ENCODE results near the gene BMERB1. TPM values are rescaled to one million over a fixed set of nuclear protein-coding genes. Genes with fewer than 3 reads are reported as not detected.

BMERB1 gene
- total and polyA plus RNA-seq, 7 experiments from 2014 or later: 0.51 to 8.2 (median 2.3) TPM

- POLR2A ChIA-PET: no interaction called here
- CTCF ChIA-PET: no interaction called here
- H3K9me3 ChIP-seq (ENCODE audit: control insufficient read depth in 2 of 3, low read length in 3 of 3): no peaks in the 10 kb centered on the region
- H3K27ac ChIP-seq (ENCODE audit: low read depth, low read length): no peak overlapping the region
- H3K36me3 Mint-ChIP-seq: no peaks in the 10 kb centered on the region
- no peaks in the 10 kb centered on the region for H3K27me3 ChIP-seq (ENCODE audit: control insufficient read depth in 2 of 2, insufficient read depth in 2 of 2, low read length in 2 of 2)
- H3K4me1 ChIP-seq (ENCODE audit: control insufficient read depth in 2 of 2, insufficient read depth in 2 of 2, low read length in 2 of 2): no peaks in the 10 kb centered on the region
- no peak overlapping the region for H3K27ac Mint-ChIP-seq
- H3K4me1 Mint-ChIP-seq: peaks cover 0 to 16% (median 0%) of the 10 kb centered on the region in 7 donors
- no peak overlapping the region for H3K4me3 ChIP-seq (ENCODE audit: low read length)
- peaks cover 0 to 3% (median 0%) of the 10 kb centered on the region in 11 donors for H3K9me3 Mint-ChIP-seq
- no peak for ATAC-seq
- H3K4me3 Mint-ChIP-seq: no peak overlapping the region
- H3K36me3 ChIP-seq (ENCODE audit: control insufficient read depth in 2 of 3, insufficient read depth in 3 of 3, low read length in 3 of 3): no peaks in the 10 kb centered on the region
- H3K27me3 Mint-ChIP-seq: no peaks in the 10 kb centered on the region
- intact Hi-C loops (cut with micrococcal nuclease): no loop called here
- DNase-seq: no peak
These were observed 59.8 kb downstream of the BMERB1 start for GRCh38 chr16:15494236-15494635.

DNA sequence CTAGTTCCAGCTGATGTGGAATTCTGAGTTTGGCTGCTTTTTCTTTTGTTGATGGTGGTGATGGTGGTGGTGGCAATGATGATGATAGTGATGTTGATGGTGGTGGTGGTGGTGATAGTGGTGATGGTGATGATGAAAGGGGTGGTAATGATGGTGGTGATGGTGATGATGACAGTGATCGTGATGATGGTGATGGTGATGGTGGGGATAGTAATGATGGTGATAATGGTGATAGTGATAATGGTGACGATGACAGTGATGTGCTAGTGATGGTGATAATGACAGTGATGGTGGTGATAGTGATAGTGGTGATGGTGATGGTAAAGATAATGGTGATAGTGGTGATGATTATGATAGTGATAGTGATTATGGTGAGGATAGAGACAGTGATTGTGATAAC is 61.5 kb downstream of the BMERB1 start:
- ATAC-seq (no peak), DNase-seq (no peak)
- no peaks in the 10 kb centered on the region for H3K36me3 ChIP-seq (ENCODE audit: control insufficient read depth in 2 of 3, insufficient read depth in 3 of 3, low read length in 3 of 3)
- H3K9me3 ChIP-seq (ENCODE audit: control insufficient read depth in 2 of 3, low read length in 3 of 3): no peaks in the 10 kb centered on the region
- ChIA-PET CTCF (no interaction called here), POLR2A (no interaction called here)
- H3K27ac ChIP-seq (ENCODE audit: low read depth, low read length): no peak overlapping the region
- intact Hi-C loops (cut with micrococcal nuclease): no loop called here
- no peak overlapping the region for H3K4me3 ChIP-seq (ENCODE audit: low read length)
- no peaks in the 10 kb centered on the region for H3K4me1 ChIP-seq (ENCODE audit: control insufficient read depth in 2 of 2, insufficient read depth in 2 of 2, low read length in 2 of 2)
- no peak overlapping the region for H3K27ac Mint-ChIP-seq
- peaks cover 0 to 8% (median 0%) of the 10 kb centered on the region in 7 donors for H3K4me1 Mint-ChIP-seq
- no peaks in the 10 kb centered on the region for H3K27me3 ChIP-seq (ENCODE audit: control insufficient read depth in 2 of 2, insufficient read depth in 2 of 2, low read length in 2 of 2)
- peaks cover 0 to 3% (median 0%) of the 10 kb centered on the region in 11 donors for H3K9me3 Mint-ChIP-seq
- no peak overlapping the region for H3K4me3 Mint-ChIP-seq
- no peaks in the 10 kb centered on the region for H3K36me3 Mint-ChIP-seq
- no peaks in the 10 kb centered on the region for H3K27me3 Mint-ChIP-seq

DNA sequence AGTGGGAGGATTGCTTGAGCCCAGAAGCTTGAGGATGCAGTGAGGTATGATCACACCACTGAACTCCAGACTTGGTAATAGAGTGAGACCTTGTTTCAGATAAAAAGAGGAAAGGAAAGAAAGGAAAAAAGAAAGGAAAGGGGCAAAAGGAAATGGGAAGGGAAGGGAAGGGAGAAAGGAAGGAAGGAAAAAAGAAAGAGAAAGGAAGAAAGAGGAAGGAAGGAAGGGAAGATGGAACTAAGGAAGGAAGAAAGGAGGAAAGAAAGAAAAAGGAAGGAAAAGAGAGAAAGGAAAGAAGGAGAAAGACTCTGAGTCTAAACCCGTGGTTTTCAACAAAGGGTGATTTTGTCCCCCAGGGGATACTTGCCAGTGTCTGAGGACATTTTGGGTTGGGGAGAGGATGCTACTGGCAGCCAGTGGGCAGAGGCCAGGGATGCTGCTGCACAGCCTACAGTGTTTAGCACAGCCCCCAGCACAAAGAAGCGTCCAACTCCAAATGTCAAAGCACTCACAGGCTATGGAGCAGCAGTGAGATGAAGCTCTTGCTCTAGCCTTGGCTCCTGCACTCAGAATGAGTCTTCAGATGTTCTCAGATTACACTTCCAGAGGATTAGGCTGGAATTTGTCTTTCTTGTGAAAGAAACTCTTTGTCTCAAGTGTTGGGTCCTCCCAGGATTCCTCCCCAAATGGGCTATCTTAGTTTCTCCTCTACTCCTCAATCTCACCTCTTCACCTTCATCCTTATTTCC is 64.2 kb downstream of the BMERB1 start:
- Histone ChIP-seq H3K36me3 (ENCODE audit: control insufficient read depth in 2 of 3, insufficient read depth in 3 of 3, low read length in 3 of 3) (no peaks in the 10 kb centered on the region), H3K9me3 (ENCODE audit: control insufficient read depth in 2 of 3, low read length in 3 of 3) (no peaks in the 10 kb centered on the region), H3K27me3 (ENCODE audit: control insufficient read depth in 2 of 2, insufficient read depth in 2 of 2, low read length in 2 of 2) (no peaks in the 10 kb centered on the region), H3K4me1 (ENCODE audit: control insufficient read depth in 2 of 2, insufficient read depth in 2 of 2, low read length in 2 of 2) (no peaks in the 10 kb centered on the region), H3K27ac (ENCODE audit: low read depth, low read length) (no peak overlapping the region), H3K4me3 (ENCODE audit: low read length) (no peak overlapping the region)
- POLR2A ChIA-PET: no interaction called here
- DNase-seq (no peak), ATAC-seq (no peak)
- H3K9me3 Mint-ChIP-seq: peaks cover 0 to 3% (median 0%) of the 10 kb centered on the region in 11 donors
- H3K27me3 Mint-ChIP-seq: no peaks in the 10 kb centered on the region
- intact Hi-C loops (cut with micrococcal nuclease): no loop called here
- H3K4me1 Mint-ChIP-seq: no peaks in the 10 kb centered on the region
- H3K27ac Mint-ChIP-seq: peak overlapping the region in 2 of 9 donors; percentile 41 to 53
- no peaks in the 10 kb centered on the region for H3K36me3 Mint-ChIP-seq
- CTCF ChIA-PET: no interaction called here
- H3K4me3 Mint-ChIP-seq: no peak overlapping the region

GRCh38 chr16:15502041-15502725 is 67.8 kb downstream of the BMERB1 start:
- H3K9me3 Mint-ChIP-seq: peaks cover 0 to 3% (median 0%) of the 10 kb centered on the region in 11 donors
- H3K9me3 ChIP-seq (ENCODE audit: control insufficient read depth in 2 of 3, low read length in 3 of 3): no peaks in the 10 kb centered on the region
- no peak overlapping the region for H3K27ac Mint-ChIP-seq
- no peak overlapping the region for H3K27ac ChIP-seq (ENCODE audit: low read depth, low read length)
- no peak for ATAC-seq
- no peak overlapping the region for H3K4me3 Mint-ChIP-seq
- H3K36me3 Mint-ChIP-seq: no peaks in the 10 kb centered on the region
- H3K4me1 Mint-ChIP-seq: peaks cover 0 to 2% (median 0%) of the 10 kb centered on the region in 7 donors
- CTCF ChIA-PET: no interaction called here
- no peaks in the 10 kb centered on the region for H3K27me3 ChIP-seq (ENCODE audit: control insufficient read depth in 2 of 2, insufficient read depth in 2 of 2, low read length in 2 of 2)
- no peak overlapping the region for H3K4me3 ChIP-seq (ENCODE audit: low read length)
- no peaks in the 10 kb centered on the region for H3K4me1 ChIP-seq (ENCODE audit: control insufficient read depth in 2 of 2, insufficient read depth in 2 of 2, low read length in 2 of 2)
- intact Hi-C loops (cut with micrococcal nuclease): no loop called here
- H3K36me3 ChIP-seq (ENCODE audit: control insufficient read depth in 2 of 3, insufficient read depth in 3 of 3, low read length in 3 of 3): no peaks in the 10 kb centered on the region
- DNase-seq: no peak
- POLR2A ChIA-PET: no interaction called here
- peaks cover 0 to 4% (median 0%) of the 10 kb centered on the region in 5 donors for H3K27me3 Mint-ChIP-seq

DNA sequence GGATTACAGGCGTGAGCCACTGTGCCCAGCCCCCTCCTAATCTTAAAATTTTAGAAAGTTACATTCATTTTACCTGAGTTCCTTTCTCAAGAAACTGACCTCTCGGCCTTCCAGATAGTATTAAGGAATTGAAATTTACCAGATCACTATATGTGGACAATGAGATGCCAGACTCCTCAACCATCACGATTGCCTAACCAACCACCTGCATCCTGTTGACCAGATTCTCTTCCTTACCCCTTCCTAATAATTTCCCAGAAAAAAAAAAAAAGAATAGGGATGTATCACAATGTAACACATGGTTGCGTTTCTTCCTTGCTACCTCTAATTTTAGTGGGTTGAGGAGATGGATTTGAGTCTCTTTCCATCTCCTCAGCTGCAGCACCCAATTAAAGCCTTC is 72.1 kb downstream of the BMERB1 start:
- H3K4me1 Mint-ChIP-seq: peaks cover 0 to 27% (median 8%) of the 10 kb centered on the region in 7 donors
- ChIA-PET CTCF (interaction anchor here (0.7 kb wide), 1 partner anchor 565 kb away, joined by 6 read pairs; no protein-coding TSS in a partner anchor), POLR2A (no interaction called here)
- no peak overlapping the region for H3K27ac Mint-ChIP-seq
- peaks cover 0 to 3% (median 0%) of the 10 kb centered on the region in 11 donors for H3K9me3 Mint-ChIP-seq
- Histone ChIP-seq H3K36me3 (ENCODE audit: control insufficient read depth in 2 of 3, insufficient read depth in 3 of 3, low read length in 3 of 3) (no peaks in the 10 kb centered on the region), H3K4me3 (ENCODE audit: low read length) (no peak overlapping the region), H3K9me3 (ENCODE audit: control insufficient read depth in 2 of 3, low read length in 3 of 3) (no peaks in the 10 kb centered on the region), H3K27me3 (ENCODE audit: control insufficient read depth in 2 of 2, insufficient read depth in 2 of 2, low read length in 2 of 2) (no peaks in the 10 kb centered on the region), H3K4me1 (ENCODE audit: control insufficient read depth in 2 of 2, insufficient read depth in 2 of 2, low read length in 2 of 2) (no peaks in the 10 kb centered on the region), H3K27ac (ENCODE audit: low read depth, low read length) (no peak overlapping the region)
- H3K27me3 Mint-ChIP-seq: peaks cover 0 to 4% (median 0%) of the 10 kb centered on the region in 5 donors
- no peak overlapping the region for H3K4me3 Mint-ChIP-seq
- DNase-seq (no peak), ATAC-seq (no peak)
- intact Hi-C loops (cut with micrococcal nuclease): no loop called here
- H3K36me3 Mint-ChIP-seq: no peaks in the 10 kb centered on the region

DNA sequence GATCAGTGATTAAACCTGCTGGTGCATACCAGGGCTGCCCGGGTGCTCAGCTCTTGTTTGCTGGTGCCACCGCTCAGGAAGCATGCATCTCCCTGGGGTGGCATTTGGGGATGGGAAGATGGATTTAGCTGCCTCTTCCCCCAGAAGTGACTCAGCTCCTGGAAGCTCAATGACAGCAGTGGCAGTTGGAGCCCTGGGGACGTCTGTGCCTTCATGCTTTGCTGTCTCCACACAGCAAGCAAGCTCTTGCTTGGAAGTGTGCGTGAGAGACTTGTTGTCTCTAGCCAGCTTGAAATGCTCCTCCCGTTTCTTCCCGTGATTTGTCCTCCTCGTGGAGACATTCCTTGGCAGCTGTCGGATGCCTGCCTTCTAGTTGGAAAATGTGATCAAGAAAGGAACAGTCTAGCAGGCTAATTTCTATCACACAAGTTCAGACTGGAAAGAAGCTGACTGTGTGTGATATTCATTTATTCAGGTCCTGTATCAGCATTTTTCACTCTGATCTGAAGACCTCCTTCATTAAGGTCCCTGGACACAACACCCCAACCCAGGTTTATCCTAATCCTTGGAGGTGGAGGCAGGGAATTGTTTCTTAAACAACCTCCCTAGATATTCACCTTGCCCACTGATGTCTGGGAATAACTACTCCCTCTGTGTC is 73.0 kb downstream of the BMERB1 start:
- H3K27me3 Mint-ChIP-seq: peaks cover 0 to 4% (median 0%) of the 10 kb centered on the region in 5 donors
- ATAC-seq (no peak), DNase-seq (no peak)
- H3K4me1 Mint-ChIP-seq: peaks cover 0 to 29% (median 8%) of the 10 kb centered on the region in 7 donors
- H3K9me3 Mint-ChIP-seq: peaks cover 0 to 3% (median 0%) of the 10 kb centered on the region in 11 donors
- H3K27ac ChIP-seq (ENCODE audit: low read depth, low read length): no peak overlapping the region
- ChIA-PET POLR2A (no interaction called here), CTCF (no interaction called here)
- no peaks in the 10 kb centered on the region for H3K36me3 Mint-ChIP-seq
- no peak overlapping the region for H3K4me3 Mint-ChIP-seq
- H3K9me3 ChIP-seq (ENCODE audit: control insufficient read depth in 2 of 3, low read length in 3 of 3): no peaks in the 10 kb centered on the region
- no peak overlapping the region for H3K4me3 ChIP-seq (ENCODE audit: low read length)
- H3K4me1 ChIP-seq (ENCODE audit: control insufficient read depth in 2 of 2, insufficient read depth in 2 of 2, low read length in 2 of 2): no peaks in the 10 kb centered on the region
- H3K27me3 ChIP-seq (ENCODE audit: control insufficient read depth in 2 of 2, insufficient read depth in 2 of 2, low read length in 2 of 2): no peaks in the 10 kb centered on the region
- peak overlapping the region in 2 of 9 donors; percentile 15 to 38 for H3K27ac Mint-ChIP-seq
- intact Hi-C loops (cut with micrococcal nuclease): no loop called here
- no peaks in the 10 kb centered on the region for H3K36me3 ChIP-seq (ENCODE audit: control insufficient read depth in 2 of 3, insufficient read depth in 3 of 3, low read length in 3 of 3)

Data from naive thymus-derived CD4-positive, alpha-beta T cell (primary cell).